GM19397 (cell line): ENCODE data around the gene KRTAP5-8.
"Not testable (repeated sequence)": the region's sequence is repeated elsewhere in the genome, so short reads cannot be mapped to it uniquely, and the experiment has no call there.

Experiments
- ATAC-seq: cut with Tn5 transposase; IDR thresholded peaks from one replicate; pipeline ENCODE4 v1.9.1; 2021; ENCODE audit warnings: mild to moderate bottlenecking, moderate library complexity; ENCODE audit not compliant: unreplicated experiment

Gene KRTAP5-8

DNA sequence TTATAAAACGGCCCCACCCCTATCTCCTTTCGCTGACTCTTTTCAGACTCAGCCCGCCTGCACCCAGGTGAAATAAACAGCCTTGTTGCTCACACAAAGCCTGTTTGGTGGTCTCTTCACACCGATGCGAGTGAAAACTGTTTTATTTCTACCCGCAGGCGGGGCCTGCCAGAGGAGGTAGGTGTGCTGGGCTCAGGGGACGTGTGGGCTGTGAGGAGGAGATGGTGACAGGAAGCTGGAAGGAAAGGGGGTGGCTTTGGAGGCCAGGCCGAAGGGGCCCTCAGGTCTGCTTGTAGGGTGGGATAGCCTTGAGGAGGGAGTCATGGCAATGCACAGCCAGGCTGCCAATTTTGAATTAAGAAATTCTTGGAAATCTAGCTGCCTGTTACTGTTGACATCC, 32.0 kb upstream of the KRTAP5-8 start:
- no peak for ATAC-seq

DNA sequence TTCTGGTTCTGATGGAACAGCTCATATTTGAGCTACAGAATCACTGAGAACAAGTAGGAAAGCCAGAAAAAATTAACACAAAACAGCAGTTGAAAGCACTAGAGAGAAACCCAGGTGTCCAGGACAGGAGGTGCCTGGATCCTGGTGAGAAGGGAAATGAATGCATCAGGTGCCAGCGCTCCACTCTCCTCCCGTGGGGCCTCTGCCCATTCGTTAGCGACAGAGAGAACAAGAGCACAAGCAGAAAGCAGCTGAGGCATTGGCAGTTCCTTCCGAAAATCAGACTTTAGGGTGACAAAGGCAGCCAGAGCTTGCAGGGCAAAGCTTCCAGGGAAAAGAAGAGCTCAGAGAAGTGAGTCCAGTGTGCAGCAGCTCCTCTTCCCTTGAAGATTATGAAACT, 30.7 kb upstream of the KRTAP5-8 start:
- no peak for ATAC-seq

DNA sequence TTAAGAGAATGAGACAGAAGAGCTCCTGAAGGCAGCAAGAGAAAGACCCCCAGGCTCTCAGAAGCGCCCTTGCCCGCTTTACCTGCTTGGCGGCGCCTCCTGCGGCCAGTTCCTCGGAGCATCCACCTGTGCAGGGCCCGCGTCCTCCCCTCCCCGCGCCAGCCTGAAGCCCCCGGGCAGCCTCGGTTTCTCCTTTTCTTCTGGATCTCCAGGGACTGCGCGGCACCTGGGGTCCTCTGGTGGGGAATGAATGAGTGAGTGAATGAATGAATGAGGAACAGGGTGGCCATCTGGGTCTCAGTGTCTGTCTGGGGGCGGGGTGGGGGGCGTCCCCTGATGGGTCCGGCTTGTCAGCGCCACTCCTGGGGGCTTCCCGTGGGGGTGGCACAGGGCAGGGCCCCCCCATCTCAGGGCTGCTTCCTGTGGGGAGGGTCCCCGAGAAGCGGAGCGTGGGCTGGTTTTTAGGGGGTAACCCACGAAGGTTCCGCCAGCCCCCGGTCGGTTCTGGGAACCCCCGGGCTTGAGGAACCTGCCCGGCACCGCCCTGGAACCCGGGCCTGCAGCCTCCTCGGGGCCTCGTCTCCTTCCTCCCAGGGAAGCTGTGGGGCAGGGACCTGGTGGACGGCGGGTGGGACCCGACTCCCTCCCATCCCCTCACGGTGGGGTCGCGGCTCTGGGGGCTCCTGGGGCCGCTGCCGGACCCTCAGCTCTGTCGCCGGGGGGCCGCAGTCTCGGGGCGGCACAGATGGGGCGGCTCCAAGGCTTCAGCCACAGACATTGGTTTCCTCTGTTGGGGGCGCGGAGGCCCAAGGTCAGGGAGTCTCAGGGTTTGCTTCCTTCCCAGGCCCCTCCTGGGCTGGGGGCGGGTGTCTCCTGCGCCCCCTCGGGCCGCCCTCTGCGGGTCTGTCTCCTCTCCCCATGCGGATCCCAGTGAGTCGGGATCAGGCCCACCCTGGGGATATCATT, 19.0 kb upstream of the KRTAP5-8 start:
- no peak for ATAC-seq

DNA sequence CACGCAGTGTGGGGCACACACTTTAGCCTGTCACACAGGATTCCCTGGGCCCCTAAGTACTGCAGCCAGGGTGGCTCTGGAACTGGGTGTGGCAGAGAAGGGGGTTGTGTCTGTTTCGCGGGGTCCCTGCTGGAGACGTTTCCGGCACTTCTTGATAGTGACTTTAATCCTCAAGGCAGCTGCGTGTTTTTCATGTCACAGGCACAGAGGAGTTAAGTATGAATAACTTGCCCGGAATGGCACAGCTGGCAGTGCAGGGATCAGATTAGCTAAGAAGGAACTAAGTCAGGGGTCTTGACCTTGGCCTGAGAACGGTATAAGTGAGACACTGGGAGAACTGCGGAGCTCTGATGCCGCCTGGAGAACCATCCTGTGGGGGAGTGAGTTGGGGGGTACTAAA, 18.3 kb upstream of the KRTAP5-8 start:
- ATAC-seq = no peak

DNA sequence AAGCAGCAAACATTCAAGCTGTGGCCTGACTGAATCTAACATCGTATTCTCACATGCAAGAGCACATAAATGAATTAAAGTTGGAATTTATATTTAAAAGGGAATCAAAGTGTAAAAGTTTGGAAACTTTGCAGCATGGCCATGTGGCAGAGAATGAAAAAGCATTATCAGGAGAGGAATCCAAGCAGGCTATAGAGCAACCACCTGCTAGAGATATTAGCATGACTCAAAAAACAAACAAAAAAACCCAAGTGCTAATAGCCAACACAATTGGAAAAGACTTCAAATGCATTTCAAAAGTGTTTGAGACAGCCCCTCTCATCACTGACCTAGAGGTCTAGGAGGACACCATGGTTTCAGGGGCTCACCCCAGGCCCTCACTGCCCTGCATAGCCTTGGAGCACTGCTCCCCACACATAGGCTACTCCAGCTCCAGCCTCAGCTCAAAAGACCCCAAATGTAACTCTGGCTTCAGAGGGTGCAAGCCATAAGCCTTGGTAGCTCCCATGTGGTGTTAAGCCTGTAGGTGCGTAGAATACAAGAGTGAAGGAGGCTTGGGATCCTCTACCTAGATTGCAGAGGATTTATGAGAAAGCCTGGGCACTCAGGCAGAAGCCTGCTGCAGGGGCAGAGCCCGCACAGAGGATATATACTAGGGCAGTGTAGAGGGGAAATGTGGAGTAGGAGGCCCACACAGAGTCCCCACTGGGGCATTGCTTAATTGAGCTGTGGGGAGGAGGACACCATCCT, 12.5 kb upstream of the KRTAP5-8 start:
- ATAC-seq = no peak

DNA sequence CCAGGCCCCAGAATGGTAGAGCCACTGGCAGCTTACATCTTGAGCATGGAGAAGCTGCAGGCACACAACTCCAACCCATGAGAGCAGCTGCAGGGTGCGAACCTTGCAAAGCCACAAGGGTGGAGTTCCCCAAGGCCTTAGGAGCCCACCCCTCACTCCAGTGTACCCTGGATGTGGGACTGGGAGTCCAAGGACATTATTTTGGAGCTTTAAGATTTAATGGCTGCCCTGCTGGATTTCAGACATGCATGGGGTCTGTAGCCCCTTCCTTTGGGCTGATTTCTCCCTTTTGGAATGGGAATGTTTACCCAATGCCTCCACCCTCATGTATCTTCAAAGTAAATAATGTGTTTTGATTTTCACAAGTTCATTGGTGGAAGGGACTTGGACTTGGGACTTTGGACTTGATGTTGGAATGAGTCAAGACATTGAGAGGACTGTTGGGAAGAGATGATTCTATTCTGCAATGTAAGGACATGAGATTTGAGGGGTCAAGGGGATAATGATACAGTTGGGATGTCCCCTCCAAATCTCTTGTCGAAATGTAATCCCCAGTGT, 11.8 kb upstream of the KRTAP5-8 start:
- ATAC-seq = no peak

DNA sequence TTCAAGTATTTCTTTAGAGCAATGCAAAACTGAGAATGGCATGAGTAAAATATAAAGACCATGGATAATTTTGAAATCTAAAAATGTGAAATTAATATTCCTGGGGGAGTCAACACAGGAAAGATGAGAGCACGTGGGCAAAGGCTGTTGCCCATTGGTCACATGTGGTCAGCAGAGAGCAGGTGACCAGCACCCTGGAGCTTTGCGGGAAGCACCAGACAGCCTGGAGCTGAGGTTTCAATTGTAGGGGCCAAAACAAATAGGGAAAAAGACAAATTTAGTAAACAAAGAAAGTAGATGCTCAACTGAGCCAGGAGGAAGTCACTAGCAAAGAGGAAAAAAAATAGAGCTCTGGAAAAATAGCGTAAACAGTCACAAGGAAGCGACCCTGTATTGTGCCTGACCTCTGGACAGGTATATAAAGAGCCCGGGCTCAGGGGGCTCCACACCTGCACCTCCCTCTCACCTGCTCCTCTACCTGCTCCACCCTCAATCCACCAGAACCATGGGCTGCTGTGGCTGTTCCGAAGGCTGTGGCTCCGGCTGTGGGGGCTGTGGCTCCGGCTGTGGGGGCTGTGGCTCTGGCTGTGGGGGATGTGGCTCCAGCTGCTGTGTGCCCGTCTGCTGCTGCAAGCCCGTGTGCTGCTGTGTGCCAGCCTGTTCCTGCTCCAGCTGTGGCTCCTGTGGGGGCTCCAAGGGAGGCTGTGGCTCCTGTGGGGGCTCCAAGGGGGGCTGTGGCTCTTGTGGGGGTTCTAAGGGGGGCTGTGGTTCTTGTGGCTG, 10.8 kb upstream of the KRTAP5-8 start, which contains the start of gene KRTAP5-7:
KRTAP5-7 (plus strand) TSS at position 472 of the 780 bp plus-strand sequence; CDS start at position 506, 34 bp downstream.
- ATAC-seq = not testable (repeated sequence)

DNA sequence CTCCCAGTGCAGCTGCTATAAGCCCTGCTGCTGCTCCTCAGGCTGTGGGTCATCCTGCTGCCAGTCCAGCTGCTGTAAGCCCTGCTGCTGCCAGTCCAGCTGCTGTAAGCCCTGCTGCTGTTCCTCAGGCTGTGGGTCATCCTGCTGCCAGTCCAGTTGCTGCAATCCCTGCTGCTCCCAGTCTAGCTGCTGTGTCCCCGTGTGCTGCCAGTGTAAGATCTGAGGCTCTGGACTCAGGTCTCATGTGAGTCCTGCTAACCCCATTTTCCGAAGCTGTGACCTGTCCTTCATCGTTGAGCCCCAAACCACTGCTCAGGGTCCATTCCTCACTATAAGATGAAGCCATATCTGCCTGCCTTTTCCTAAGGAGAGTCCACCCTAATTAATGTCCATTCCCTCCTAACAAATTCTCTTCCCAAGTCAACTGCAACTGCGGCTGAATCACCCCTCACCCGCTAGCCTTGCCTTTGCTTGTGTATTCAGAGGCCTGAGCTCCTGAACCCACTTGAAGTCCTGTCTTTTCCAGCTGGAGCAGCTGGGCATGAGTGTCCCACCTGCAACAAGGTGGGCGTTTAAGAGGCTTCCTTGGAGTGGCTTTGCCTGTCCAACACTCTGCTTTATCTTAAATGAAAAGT, 10.1 kb upstream of the KRTAP5-8 start:
- no peak for ATAC-seq

DNA sequence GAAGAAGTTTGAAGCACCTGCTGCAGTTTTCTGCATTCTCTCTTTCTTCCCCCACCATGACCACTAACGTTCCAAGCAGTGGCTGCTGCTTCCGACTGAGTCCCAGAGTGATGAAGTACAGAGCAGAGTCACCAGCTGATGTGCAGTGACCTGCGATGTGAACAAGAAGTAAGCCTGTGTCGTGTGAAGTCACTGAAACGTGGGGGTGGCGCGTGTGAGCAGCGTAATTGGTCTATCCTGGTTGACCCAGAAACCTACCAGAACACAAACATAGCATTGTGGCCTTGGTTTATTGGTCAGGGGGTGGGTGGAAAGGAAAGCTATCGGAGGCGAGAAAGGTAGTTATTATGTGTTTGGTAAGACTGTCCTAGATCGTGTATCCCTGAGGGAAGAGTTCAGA, 7.2 kb upstream of the KRTAP5-8 start:
- no peak for ATAC-seq

DNA sequence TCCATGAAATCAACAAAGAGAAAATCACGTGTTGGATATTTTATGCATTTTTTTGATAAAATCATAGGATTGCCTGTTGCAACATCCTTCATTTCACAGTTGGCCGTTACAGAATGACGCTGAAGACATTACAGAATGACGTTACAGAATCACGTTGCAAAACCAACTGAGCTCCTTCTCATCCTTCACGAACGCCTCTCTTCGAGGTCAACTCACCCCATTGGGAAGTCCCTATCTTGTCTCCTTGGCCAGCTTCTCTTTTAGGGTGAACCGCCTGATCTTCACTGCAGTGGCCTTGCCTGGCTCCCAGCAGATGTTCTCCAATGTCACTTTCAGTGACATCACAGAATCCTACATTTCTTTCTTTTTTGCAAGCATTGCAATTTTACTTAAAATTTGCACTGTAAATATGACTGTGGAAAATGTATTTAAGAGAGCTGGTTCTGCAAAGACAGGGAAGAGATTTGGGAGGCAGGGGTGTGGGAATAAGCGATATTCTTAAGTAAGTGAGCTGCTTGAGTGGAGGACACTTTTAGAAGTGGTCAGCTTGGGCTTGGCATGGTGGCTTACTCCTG, 5.7 kb upstream of the KRTAP5-8 start:
- ATAC-seq = no peak

DNA sequence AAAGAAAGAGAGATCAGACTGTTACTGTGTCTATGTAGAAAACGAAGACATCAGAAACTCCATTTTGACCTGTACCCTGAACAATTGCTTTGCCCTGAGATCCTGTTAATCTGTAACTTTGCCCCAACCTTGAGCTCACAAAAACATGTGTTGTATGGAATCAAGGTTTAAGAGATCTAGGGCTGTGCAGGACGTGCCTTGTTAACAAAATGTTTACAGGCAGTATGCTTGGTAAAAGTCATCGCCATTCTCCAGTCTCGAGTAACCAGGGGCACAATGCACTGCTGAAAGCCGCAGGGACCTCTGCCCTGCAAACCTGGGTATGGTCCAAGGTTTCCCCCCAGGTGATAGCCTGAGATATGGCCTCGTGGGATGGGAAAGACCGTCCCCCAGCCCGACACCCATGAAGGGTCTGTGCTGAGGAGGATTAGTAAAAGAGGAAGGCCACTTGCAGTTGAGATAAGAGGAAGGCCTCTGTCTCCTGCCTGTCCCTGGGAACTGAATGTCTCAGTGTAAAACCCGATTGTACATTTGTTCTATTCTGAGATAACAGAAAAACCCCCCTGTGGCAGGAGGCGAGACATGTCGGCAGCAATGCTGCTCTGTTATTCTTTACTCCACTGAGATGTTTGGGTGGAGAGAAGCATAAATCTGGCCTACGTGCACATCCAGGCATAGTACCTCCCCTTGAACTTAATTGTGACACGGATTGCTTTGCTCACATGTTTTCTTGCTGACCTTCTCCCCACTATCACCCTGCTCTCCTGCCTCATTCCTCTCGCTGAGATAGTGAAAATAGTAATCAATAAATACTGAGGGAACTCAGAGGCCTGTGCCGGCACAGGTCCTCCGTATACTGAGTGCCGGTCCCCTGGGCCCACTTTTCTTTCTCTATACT, 2.9 kb upstream of the KRTAP5-8 start:
- not testable (repeated sequence) for ATAC-seq

DNA sequence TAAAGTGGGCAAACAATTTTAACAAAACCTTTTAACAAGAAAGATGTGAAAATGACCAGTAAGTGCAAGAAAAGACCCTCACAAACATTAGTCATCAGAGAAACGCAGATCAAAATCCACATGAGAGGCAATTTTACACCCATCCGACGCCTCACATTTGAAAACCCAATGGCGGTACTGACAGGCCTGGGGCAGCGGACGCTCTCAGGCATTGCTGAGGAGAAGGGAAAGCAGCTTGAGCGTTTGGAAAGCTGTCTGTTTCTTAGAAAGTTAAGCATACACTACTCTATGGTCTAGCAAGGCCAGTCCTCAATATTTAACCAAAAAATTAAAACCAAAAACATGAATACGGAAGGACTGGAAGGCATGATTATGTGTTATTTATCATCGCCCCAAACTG, 2.0 kb upstream of the KRTAP5-8 start:
- no peak for ATAC-seq

DNA sequence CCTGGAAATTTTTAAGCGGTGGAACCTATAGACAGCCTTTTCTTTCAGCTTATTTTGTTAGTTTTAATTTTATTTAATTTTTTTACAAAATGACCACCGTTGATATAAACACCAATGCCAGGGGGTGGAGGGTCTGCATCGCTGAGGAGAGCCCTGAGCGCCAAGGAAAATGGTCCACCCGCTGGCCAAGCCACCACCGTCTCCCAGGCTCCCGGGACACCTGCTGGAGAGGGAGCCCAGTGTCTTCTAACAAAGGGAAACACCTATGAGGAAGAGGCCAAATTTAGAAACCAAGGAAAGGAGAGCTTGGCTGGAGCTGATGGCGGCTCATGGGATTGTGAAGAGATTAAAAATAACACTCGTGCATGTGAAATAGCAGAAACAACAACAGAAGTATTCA, 288 bp upstream of the KRTAP5-8 start:
- no peak for ATAC-seq

DNA sequence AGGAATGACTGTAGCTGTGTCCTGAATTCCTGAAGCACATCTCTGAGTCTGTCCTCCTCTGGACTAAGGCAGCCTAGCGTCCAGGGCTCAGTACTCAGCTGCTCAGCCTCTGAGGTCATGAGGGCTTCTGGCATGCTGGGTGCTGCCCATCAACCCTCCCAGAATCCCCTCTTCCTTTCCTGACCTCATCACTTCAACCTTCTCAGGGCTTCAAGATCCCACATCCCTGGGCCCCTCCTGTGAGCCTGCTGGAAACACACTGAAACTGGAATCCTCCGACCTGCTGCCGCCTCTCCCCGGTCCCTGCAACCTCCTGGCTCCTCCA, 803 bp downstream of the KRTAP5-8 start:
- no peak for ATAC-seq

DNA sequence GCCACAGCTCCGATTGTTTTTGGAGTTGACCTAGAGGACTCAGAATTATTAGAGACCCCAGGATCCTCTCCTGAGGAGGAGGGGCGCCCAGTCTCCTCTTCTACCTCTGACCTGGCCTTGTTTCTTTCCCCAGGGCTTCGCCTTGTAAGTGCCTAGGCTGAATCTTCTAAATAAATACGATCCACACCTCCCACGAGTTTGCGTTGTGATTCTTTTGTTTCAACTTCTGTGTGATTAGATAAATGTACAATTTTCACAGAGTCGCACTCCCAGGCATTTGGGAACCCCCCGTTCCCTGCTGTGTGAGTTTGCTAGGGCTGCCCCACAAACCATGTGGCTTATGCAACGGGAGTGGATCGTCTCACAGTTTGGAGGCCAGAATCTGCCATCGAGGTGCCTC, 1.2 kb downstream of the KRTAP5-8 start:
- no peak for ATAC-seq

DNA sequence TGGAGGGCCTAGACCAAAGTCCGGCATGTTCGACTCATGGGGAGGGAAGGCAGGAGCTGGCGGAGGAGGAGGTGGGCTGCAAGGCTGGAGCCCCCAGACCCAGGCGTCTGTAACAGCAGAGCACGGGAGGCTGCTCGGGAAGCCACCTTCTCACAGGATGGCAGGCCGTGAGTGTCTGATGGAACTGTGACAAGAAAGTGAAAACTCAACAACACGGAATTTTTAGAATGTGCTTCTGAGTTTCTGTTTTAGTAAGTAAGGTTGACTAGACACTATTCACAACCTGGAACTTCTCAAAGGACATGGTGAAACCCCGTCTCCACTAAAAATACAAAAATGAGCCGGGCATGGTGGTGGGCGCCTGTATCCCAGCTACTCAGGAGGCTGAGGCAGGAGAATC, 2.1 kb downstream of the KRTAP5-8 start:
- not testable (repeated sequence) for ATAC-seq

DNA sequence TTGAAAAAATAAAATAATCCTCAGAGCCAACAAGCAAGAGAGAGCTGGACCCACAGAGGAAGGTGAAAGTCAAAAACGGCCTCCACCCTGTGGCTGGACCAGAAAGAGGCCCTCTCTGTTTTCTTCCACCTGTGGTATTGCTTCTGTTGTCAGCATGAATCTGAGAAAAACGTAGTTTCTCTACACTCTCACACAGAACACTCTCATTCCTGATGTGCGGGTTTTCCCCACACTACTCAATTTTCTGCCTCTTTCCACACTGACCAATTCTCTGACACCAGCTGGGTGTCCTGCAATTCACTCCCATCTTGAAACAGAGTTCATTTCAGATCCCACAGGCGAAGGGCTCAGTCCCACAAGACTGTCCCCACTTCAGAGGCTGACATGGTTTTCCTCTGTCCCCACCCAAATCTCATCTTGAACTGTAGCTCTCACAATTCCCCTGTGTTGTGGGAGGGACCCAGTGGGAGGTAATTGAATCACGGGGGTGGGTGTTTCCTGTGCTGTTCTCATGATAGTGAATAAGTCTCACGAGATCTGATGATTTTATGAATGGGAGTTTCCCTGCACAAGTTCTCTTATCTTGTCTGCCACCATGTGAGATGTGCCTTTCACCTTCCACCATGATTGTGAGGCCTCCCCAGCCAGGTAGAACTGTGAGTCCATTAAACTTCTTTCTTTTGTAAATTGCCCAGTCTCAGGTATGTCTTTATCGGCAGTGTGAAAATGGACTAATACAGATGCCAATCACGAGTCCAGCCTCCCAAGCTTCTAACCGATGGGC, 2.9 kb downstream of the KRTAP5-8 start:
- not testable (repeated sequence) for ATAC-seq

DNA sequence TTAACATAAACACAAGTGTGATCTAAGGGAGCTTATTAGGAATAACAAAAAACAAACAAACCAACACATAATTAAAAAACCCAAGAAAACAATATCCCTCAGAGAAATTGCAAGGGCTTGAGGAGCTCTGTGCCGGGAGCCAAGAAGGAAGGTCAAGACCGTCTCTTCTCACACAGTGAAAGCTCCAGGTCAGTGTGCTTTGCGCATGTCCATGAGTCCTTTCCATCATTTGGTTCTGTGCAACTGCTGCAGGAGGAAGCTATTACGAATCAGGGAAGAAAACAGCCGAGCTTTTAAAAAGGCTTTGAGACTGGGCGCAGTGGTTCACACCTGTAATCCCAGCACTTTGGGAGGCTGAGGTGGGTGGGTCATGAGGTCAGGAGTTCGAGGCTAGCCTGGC, 4.6 kb downstream of the KRTAP5-8 start:
- no peak for ATAC-seq
